CD14-positive monocyte (primary cell): ENCODE data around the gene TEF. TPM values are rescaled to one million over a fixed set of nuclear protein-coding genes. Genes with fewer than 3 reads are reported as not detected.
A peak's percentile ranks its signal among the peaks of the same experiment; 100 is the strongest.

Source experiments
- DNase-seq, 3 donors: peaks; one replicate each; pipeline ENCODE4 v3.0.0-alpha.2; 2011 to 2022
- H2AFZ ChIP-seq: 2 replicates; pipeline ENCODE4 v1.6.0; 2012; ENCODE audit warnings: mild to moderate bottlenecking, low read depth, low read length, inconsistent platforms; ENCODE audit not compliant: insufficient read depth, poor library complexity, severe bottlenecking
- H3K27ac ChIP-seq, 2 donors: 1 replicate in 1 of 2; 2 replicates in 1 of 2; pipeline ENCODE4 v1.5.1; 2012 to 2013; ENCODE audit warnings: low read length in 2 of 2, control low read depth in 1 of 2, inconsistent platforms in 1 of 2, low read depth in 1 of 2, mild to moderate bottlenecking in 1 of 2
- H3K27me3 ChIP-seq, 2 donors: one replicate each; pipeline versions ENCODE4 v1.6.0 to v1.6.1; 2011 to 2013; ENCODE audit warnings: low read length in 2 of 2; ENCODE audit not compliant: control insufficient read depth in 2 of 2, insufficient read depth in 2 of 2
- H3K36me3 ChIP-seq, 2 donors: replicated peaks in 1 of 2; 1 replicate in 1 of 2; 2 replicates in 1 of 2; pipeline versions ENCODE4 v1.5.1 to v1.6.1; 2012 to 2013; ENCODE audit warnings: low read length in 2 of 2, control low read depth in 1 of 2, inconsistent platforms in 1 of 2, mild to moderate bottlenecking in 1 of 2; ENCODE audit not compliant: insufficient read depth in 2 of 2, control insufficient read depth in 1 of 2
- H3K4me1 ChIP-seq, 2 donors: 1 replicate in 1 of 2; 2 replicates in 1 of 2; pipeline versions ENCODE4 v1.5.1 to v1.6.1; 2012 to 2013; ENCODE audit warnings: low read length in 2 of 2, control low read depth in 1 of 2, inconsistent platforms in 1 of 2, mild to moderate bottlenecking in 1 of 2, moderate library complexity in 1 of 2; ENCODE audit not compliant: insufficient read depth in 2 of 2, control insufficient read depth in 1 of 2
- H3K4me2 ChIP-seq: replicated peaks from 2 replicates; pipeline ENCODE3; 2012; ENCODE audit warnings: low read length, moderate library complexity, mild to moderate bottlenecking; ENCODE audit not compliant: poor library complexity, severe bottlenecking; ENCODE audit errors: extremely low read depth
- H3K4me3 ChIP-seq, 3 experiments: fragments of 200-600 bp in 1 of 3; sonication (generic) in 1 of 3; replicated peaks in 1 of 3; 1 replicate in 2 of 3; 2 replicates in 1 of 3; pipeline ENCODE4 v1.5.1; 2011 to 2013; ENCODE audit warnings: low read length in 3 of 3, mild to moderate bottlenecking in 3 of 3, control low read depth in 2 of 3, low read depth in 2 of 3, inconsistent platforms in 1 of 3, moderate library complexity in 1 of 3
- H3K79me2 ChIP-seq: 2 replicates; pipeline ENCODE4 v1.6.0; 2012; ENCODE audit warnings: mild to moderate bottlenecking, control low read depth, inconsistent platforms, low read length, moderate library complexity; ENCODE audit not compliant: insufficient read depth
- H3K9ac ChIP-seq: 2 replicates; pipeline ENCODE4 v1.6.0; 2017; ENCODE audit warnings: low read length, mild to moderate bottlenecking; ENCODE audit not compliant: insufficient read depth, poor library complexity, severe bottlenecking
- H3K9me3 ChIP-seq, 2 donors: replicated peaks in 1 of 2; 1 replicate in 1 of 2; 2 replicates in 1 of 2; pipeline versions ENCODE4 v1.5.1 to v1.6.1; 2012 to 2013; ENCODE audit warnings: low read length in 2 of 2, control low read depth in 1 of 2; ENCODE audit not compliant: control insufficient read depth in 1 of 2, insufficient read depth in 1 of 2
- H4K20me1 ChIP-seq: 2 replicates; pipeline ENCODE4 v1.6.0; 2012; ENCODE audit warnings: mild to moderate bottlenecking, low read length, control low read depth, moderate library complexity; ENCODE audit not compliant: insufficient read depth
- H3K27ac Mint-ChIP-seq, 7 donors: one replicate each; pipeline ENCODE4 v1.8.0; 2020; ENCODE audit warnings: mild to moderate bottlenecking in 7 of 7, mixed read lengths in 7 of 7, moderate library complexity in 6 of 7, inconsistent platforms in 2 of 7
- H3K27me3 Mint-ChIP-seq, 3 donors: one replicate each; pipeline ENCODE4 v1.8.0; 2021 to 2022; ENCODE audit warnings: low read depth in 3 of 3, mild to moderate bottlenecking in 3 of 3, mixed read lengths in 3 of 3, moderate library complexity in 3 of 3, inconsistent platforms in 1 of 3
- H3K36me3 Mint-ChIP-seq, 2 donors: one replicate each; pipeline ENCODE4 v1.8.0; 2020; ENCODE audit warnings: mixed read lengths in 2 of 2, inconsistent platforms in 1 of 2, mild to moderate bottlenecking in 1 of 2
- H3K4me1 Mint-ChIP-seq: one replicate; pipeline ENCODE4 v1.8.0; 2020; ENCODE audit warnings: mild to moderate bottlenecking, mixed read lengths
- H3K4me3 Mint-ChIP-seq, 2 donors: one replicate each; pipeline ENCODE4 v1.8.0; 2020; ENCODE audit warnings: mild to moderate bottlenecking in 2 of 2, mixed read lengths in 2 of 2, moderate library complexity in 1 of 2
- H3K9me3 Mint-ChIP-seq, 7 donors: one replicate each; pipeline ENCODE4 v1.8.0; 2020 to 2022; ENCODE audit warnings: mixed read lengths in 7 of 7, mild to moderate bottlenecking in 6 of 7, moderate library complexity in 6 of 7, inconsistent platforms in 2 of 7
- WGBS: methylation state at CpG from one replicate; pipeline ENCODE4 v1.1.5; 2013; ENCODE audit warnings: missing lambda C conversion rate; ENCODE audit not compliant: insufficient coverage; 5-methylcytosine and 5-hydroxymethylcytosine counted together
- intact Hi-C, 2 donors: fragments of 100-400 bp; cut with micrococcal nuclease; formaldehyde crosslinking; loops; one replicate each; pipeline versions ENCODE4 v1.15.0 to v1.15.1; 2023
- polyA plus RNA-seq, 3 donors: library from polyadenylated mRNA; depleted of rRNA in 1 of 3; unstranded in 2 of 3; stranded (reverse) in 1 of 3; fragments of 300-500 nt in 2 of 3; fragments of >200 nt in 1 of 3; fragmentation: Illumina TruSeq in 2 of 3; gene quantifications; 1 replicate in 2 of 3; 2 replicates in 1 of 3; pipeline ENCODE4 v1.2.3, GENCODE V29; 2012 to 2021
- TF ChIP-seq, protein P1 (sequence below): fragments of 200-600 bp; IDR thresholded peaks from one replicate; pipeline ENCODE4 v1.8.0; 2022; ENCODE audit warnings: antibody characterized with exemption, mild to moderate bottlenecking

Gene TEF
- polyA plus RNA-seq, 3 donors: 0.71 to 1.7 (median 1.1) TPM

DNA sequence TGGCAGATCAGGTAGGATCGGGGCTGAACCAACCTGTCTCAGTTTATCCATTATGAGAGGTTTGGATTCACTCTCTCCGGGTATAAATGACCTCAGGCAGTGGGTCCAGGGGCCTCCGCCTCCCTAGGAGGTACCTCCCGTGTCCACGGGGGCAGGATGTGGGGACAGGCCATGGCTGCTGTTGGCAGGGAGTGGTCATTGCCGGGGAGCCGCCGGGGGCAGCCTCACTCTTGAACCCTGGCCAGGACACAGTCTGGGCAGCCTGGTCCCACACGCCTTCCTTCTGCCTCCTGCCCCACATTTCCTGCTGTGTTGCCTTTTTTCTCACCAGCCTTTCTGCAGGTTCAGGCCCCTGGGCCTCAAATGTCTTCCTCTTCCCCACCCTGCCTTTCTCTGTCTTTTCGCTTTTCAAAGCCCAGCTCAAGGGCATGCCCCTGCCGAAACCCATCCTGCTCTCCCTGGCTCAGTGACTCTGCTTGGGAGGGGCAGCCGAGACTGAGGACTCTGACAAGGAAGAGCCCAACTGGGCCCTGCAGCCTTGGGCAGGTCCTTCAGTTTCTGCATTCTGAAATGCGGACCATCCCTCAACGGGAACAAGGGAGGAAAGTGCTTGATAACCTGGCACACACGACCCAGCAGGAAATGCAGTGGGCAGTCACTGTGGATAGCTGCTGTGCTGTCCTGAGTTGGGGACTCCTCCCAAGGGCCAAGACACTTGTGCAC is 49.4 kb upstream of the TEF start:
- Mint-ChIP-seq H3K27ac (peak overlapping the region in 1 of 7 donors; percentile 52), H3K36me3 (peaks cover 58 to 88% of the 10 kb centered on the region in 2 donors), H3K9me3 (peaks cover 0 to 2% (median 0%) of the 10 kb centered on the region in 7 donors), H3K27me3 (no peaks in the 10 kb centered on the region), H3K4me1 (no peaks in the 10 kb centered on the region), H3K4me3 (no peak overlapping the region)
- Histone ChIP-seq H3K27ac (no peak overlapping the region), H3K4me2 (no peak overlapping the region), H4K20me1 (no peaks in the 10 kb centered on the region), H3K79me2 (no peaks in the 10 kb centered on the region), H3K9me3 (no peaks in the 10 kb centered on the region), H3K36me3 (peaks cover 63 to 81% of the 10 kb centered on the region in 2 donors), H3K4me1 (no peaks in the 10 kb centered on the region), H3K27me3 (no peaks in the 10 kb centered on the region), H3K9ac (no peak overlapping the region), H3K4me3 (no peak overlapping the region), H2AFZ (no peak overlapping the region)
- TF ChIP-seq, protein P1, sequence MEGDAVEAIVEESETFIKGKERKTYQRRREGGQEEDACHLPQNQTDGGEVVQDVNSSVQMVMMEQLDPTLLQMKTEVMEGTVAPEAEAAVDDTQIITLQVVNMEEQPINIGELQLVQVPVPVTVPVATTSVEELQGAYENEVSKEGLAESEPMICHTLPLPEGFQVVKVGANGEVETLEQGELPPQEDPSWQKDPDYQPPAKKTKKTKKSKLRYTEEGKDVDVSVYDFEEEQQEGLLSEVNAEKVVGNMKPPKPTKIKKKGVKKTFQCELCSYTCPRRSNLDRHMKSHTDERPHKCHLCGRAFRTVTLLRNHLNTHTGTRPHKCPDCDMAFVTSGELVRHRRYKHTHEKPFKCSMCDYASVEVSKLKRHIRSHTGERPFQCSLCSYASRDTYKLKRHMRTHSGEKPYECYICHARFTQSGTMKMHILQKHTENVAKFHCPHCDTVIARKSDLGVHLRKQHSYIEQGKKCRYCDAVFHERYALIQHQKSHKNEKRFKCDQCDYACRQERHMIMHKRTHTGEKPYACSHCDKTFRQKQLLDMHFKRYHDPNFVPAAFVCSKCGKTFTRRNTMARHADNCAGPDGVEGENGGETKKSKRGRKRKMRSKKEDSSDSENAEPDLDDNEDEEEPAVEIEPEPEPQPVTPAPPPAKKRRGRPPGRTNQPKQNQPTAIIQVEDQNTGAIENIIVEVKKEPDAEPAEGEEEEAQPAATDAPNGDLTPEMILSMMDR: no peak
- no peak for DNase-seq
- WGBS: 93% methylated on average over 15 of the region's 15 CpGs
- intact Hi-C loops: no loop called here

DNA sequence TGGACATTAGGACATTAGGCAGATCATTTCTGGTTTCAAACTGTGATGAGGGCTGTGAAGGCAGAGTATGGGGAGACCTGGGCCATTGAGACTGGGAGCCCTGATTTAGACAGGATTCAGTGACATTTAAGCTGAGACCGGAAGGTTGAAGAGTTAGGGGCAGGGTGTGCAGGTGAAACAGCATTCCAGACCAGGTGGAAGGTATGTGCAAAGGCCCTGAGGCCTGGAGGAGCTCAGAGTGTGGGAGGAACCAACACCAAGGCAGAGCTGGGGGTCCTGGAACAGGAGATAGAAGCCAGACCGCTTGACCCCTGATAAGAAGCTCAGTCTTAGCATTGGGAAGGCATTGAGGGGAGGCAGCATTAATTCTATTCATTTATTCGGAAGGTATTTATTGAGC is 47.9 kb upstream of the TEF start:
- no peak for DNase-seq
- Mint-ChIP-seq H3K27ac (no peak overlapping the region), H3K4me3 (no peak overlapping the region), H3K9me3 (peaks cover 0 to 2% (median 0%) of the 10 kb centered on the region in 7 donors), H3K4me1 (no peaks in the 10 kb centered on the region), H3K27me3 (peaks cover 0 to 1% (median 0%) of the 10 kb centered on the region in 3 donors), H3K36me3 (peaks cover 48 to 76% of the 10 kb centered on the region in 2 donors)
- Histone ChIP-seq H4K20me1 (no peaks in the 10 kb centered on the region), H3K27ac (no peak overlapping the region), H3K79me2 (no peaks in the 10 kb centered on the region), H3K27me3 (no peaks in the 10 kb centered on the region), H2AFZ (no peak overlapping the region), H3K36me3 (peaks cover 56 to 79% of the 10 kb centered on the region in 2 donors), H3K4me1 (no peaks in the 10 kb centered on the region), H3K9ac (no peak overlapping the region), H3K4me3 (no peak overlapping the region), H3K4me2 (no peak overlapping the region), H3K9me3 (no peaks in the 10 kb centered on the region)
- TF ChIP-seq, protein P1: no peak
- 96% methylated on average over 3 of the region's 3 CpGs for WGBS
- intact Hi-C loops: no loop called here
